HL-60 (cell line): Measurements from ENCODE around the gene POU2F1.

Experiments
- DNase-seq, 2 experiments: peaks; one replicate each; pipeline ENCODE4 v3.0.0-alpha.2; 2010 to 2020; ENCODE audit warnings: low read depth in 1 of 2, low spot score in 1 of 2
- H3K27ac ChIP-seq: fragments of 250-450 bp; sonication (Bioruptor Pico); replicated peaks from 2 replicates; pipeline ENCODE4 v1.5.1; 2020; ENCODE audit warnings: mild to moderate bottlenecking, moderate library complexity
- H3K27me3 ChIP-seq: fragments of 250-450 bp; sonication (Bioruptor Pico); 2 replicates; pipeline ENCODE4 v1.5.1; 2021; ENCODE audit warnings: mild to moderate bottlenecking, moderate library complexity; ENCODE audit not compliant: insufficient read depth, poor library complexity, severe bottlenecking
- H3K4me3 ChIP-seq: replicated peaks from 2 replicates; pipeline ENCODE4 v1.5.1; 2011; ENCODE audit warnings: mild to moderate bottlenecking, control low read depth, low read length; ENCODE audit not compliant: insufficient read depth
- CTCF ChIP-seq: IDR thresholded peaks from one replicate; pipeline ENCODE4 v1.5.1; 2011; ENCODE audit warnings: low read length, control low read depth, inconsistent platforms; ENCODE audit not compliant: insufficient read depth
- GABPA ChIP-seq: IDR thresholded peaks from 2 replicates; pipeline ENCODE4 v1.6.1; 2012; ENCODE audit warnings: low read depth
- POLR2AphosphoS5 ChIP-seq: IDR thresholded peaks from 2 replicates; pipeline ENCODE4 v1.6.1; 2012; ENCODE audit warnings: low read depth
- SPI1 ChIP-seq: IDR thresholded peaks from 2 replicates; pipeline ENCODE4 v1.6.1; 2012; ENCODE audit warnings: low read depth, mild to moderate bottlenecking, borderline replicate concordance
- TF ChIP-seq, protein P1 (sequence below): IDR thresholded peaks from 2 replicates; pipeline ENCODE4 v1.6.1; 2012; ENCODE audit warnings: low read depth; ENCODE audit not compliant: insufficient replicate concordance

Gene POU2F1

GRCh38 chr1:167289075-167289442 is 68.4 kb downstream of the POU2F1 start:
- TF ChIP-seq POLR2AphosphoS5 (no peak), GABPA (no peak), SPI1 (no peak), CTCF (no peak)
- TF ChIP-seq, protein P1, sequence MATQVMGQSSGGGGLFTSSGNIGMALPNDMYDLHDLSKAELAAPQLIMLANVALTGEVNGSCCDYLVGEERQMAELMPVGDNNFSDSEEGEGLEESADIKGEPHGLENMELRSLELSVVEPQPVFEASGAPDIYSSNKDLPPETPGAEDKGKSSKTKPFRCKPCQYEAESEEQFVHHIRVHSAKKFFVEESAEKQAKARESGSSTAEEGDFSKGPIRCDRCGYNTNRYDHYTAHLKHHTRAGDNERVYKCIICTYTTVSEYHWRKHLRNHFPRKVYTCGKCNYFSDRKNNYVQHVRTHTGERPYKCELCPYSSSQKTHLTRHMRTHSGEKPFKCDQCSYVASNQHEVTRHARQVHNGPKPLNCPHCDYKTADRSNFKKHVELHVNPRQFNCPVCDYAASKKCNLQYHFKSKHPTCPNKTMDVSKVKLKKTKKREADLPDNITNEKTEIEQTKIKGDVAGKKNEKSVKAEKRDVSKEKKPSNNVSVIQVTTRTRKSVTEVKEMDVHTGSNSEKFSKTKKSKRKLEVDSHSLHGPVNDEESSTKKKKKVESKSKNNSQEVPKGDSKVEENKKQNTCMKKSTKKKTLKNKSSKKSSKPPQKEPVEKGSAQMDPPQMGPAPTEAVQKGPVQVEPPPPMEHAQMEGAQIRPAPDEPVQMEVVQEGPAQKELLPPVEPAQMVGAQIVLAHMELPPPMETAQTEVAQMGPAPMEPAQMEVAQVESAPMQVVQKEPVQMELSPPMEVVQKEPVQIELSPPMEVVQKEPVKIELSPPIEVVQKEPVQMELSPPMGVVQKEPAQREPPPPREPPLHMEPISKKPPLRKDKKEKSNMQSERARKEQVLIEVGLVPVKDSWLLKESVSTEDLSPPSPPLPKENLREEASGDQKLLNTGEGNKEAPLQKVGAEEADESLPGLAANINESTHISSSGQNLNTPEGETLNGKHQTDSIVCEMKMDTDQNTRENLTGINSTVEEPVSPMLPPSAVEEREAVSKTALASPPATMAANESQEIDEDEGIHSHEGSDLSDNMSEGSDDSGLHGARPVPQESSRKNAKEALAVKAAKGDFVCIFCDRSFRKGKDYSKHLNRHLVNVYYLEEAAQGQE: no peak
- Histone ChIP-seq H3K27me3 (no peaks in the 10 kb centered on the region), H3K27ac (no peak overlapping the region), H3K4me3 (no peak overlapping the region)
- no peak for DNase-seq

DNA sequence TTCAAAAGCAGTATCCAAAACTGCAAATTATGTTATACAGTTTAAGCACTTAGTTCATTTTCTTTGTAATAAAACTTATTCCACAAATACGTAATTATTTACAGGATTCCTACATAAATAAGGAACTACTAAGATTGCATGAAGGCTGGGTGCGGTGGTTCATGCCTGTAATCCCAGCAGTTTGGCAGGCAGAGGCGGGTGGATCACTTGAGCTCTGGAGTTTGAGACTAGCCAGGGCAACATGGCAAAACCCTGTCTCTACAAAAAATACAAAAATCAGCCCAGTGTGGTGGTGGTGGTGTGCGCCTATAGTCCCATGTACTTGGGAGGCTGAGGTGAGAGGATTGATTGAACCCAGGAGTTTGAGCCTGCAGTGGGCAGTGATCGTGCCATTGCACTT is 69.3 kb downstream of the POU2F1 start:
- Histone ChIP-seq H3K4me3 (no peak overlapping the region), H3K27me3 (no peaks in the 10 kb centered on the region), H3K27ac (no peak overlapping the region)
- no peak for DNase-seq
- TF ChIP-seq POLR2AphosphoS5: no peak
- TF ChIP-seq, protein P1: no peak
- TF ChIP-seq GABPA: no peak
- TF ChIP-seq CTCF: no peak
- TF ChIP-seq SPI1: no peak

- DNase-seq: no peak
- Histone ChIP-seq H3K27me3 (no peaks in the 10 kb centered on the region), H3K27ac (no peak overlapping the region), H3K4me3 (no peak overlapping the region)
- TF ChIP-seq CTCF: no peak
- TF ChIP-seq POLR2AphosphoS5: no peak
- TF ChIP-seq, protein P1: no peak
- TF ChIP-seq GABPA: no peak
- TF ChIP-seq SPI1: no peak
Measured at GRCh38 chr1:167291539-167292185, 71.0 kb downstream of the POU2F1 start.
